HUDEP-2 (cell line): Measurements from ENCODE around the gene TMPRSS6.

Source experiments
- DNase-seq, 76 experiments: peaks; one replicate each; lab custom pipeline; 2025; ENCODE audit not compliant: unreplicated experiment in 76 of 76; lab: John Stamatoyannopoulos, UW

Gene TMPRSS6

DNA sequence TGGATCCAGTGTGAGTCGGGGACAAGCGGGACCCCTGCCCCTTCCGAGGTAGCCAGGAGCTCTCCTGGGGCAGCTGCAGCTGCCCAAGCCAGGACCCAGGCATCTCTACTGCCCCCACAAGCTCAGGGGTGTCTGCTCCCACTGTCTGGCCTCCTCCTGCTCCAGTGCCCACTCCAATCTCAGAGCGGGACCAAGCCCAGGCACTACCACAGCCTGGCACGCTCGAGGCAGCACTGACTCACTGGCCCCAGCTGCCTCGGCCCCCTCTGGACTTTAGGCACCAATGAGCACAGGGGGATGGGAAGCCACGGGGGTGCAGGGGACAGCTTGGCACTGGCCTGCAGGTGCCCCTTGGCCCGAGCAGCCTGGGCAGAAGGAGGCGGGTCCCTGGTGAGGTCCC lies 32.0 kb upstream of the TMPRSS6 start:
- DNase-seq, result no peak

DNA sequence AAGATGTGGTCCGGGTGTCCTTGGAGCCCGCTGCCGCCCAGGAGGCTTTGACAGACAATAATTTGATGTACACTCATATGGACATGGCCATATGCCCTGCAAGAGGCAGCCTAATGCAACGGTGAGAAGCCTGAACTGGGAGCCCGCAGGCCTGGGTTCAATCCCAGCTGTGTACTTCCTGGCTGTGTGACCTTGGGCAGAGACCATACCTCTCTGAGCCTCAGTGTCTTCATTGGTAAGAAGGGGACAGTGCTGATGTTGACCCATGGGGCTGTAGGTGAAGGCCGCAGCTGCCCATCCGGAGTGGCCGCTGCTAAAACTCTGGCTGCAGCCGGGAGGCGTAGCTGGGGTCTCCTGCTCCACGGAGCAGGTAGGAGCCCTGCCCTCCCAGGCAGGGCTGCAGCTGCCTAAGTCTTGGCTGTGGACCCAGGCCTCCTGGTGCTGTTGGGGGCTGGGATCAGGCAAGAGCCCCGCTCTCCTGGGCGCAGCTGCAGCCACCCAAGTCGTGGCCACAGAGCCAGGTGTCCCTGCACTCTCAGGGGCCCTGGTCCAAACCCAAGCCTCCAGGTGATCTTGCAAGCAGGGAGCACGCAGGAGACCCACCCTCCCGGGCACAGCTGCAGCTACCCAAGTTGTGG lies 31.3 kb upstream of the TMPRSS6 start:
- no peak for DNase-seq

DNA sequence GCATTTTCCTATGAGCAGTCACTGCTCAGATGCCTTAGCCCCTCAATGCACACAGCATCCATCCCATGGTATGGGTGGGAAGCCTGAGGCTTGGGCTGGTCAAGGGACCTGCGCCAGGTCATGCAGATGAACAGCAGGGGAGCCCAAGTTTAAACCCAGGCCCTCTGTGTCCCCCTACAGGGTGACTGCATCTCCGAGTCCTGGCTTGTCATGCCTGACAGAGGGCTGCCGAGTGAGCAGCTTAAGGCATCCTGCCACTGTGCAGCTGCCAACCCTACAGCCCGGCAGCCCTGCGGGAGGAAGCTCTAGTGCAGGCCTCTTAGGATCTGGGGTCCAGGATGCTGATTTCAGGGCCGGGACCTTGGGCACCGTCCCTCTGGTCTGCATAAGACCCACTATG lies 30.2 kb upstream of the TMPRSS6 start:
- DNase-seq, result no peak

DNA sequence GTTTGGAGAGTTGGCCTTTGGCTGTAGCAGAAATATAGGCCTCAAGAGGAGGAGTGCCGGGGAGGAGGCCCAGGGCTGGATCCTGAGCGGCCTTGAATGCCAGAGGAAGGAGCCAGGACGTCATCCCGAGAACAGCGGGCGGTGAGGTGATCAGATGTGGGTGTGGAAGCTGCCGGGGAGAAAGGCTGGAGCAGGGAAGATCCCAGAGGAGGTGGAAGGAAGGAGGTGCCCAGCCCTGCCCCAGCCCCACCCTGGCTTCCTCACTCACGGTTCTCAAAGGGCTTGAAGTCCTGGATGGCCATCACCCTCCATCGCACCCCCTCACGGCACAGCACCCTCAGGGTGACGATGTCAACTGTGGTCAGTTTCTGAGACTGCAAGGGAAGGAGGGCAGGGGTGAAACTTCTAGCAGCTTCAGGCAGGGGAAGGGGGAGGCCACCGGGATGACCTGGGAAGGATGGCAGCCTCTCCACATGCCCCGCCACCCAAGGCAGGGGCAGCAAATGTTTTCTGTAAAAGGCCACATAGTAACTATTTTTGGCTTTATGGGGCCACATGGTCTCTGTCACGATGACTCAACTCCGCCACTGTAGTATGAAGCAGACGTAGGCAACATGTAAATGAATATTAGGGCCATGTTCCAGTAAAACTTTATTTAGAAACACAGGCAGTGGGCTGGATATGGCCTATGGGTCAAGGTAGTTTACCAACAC lies 29.5 kb upstream of the TMPRSS6 start:
- no peak for DNase-seq

DNA sequence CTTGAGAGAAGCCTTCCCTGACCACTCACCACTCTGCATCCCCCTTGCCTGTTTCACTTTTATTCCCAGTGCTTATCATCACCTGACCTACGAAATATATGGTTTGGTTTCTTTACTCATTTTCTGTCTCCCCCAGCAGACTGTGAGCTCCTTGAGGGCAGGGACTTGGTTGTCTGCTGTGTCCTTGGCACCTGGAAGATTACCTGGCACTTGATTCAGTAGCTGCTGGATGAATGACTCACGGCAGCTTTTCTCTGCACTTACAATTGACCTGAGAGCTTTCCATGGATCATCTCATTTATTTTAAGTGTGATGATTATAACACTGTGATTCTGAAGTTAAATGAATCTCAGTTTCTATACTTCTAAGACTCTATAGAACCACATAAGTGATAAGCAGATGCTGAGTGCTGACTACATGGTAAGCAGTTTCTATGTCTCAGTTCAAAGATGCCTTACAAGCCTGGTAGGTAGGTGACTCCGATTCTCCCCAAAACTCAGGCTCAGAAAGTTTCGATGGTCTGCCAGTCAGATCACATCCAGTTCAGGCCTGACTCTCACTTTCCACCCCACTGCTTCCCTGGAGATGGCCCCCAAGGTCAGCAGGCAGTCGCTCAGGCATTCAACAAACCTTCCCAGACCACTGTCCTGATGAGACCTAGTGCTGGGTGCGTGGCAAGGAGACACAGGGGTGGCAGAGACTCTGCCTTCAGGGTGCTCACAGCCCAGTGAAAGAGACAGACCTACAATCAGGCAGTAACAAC lies 28.6 kb upstream of the TMPRSS6 start:
- no peak for DNase-seq

DNA sequence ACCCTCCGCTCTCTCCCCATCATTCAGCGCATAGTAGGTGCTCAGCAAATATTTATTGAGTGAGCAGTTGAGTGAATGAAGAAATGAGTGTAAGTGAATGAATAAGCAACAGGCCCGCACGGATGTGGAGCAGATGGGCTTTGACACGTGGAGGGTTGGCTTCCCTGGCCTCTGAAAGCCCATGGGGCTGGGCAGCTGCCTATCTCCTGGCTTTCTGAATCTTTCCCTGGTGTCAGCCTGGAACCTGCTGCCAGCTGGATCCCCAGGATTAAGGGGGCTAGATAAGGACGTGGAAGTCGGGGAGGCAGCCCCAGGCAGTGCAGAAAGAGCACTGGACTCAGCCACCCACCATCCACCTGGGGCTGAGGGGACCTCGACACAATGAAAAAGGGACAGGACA lies 27.6 kb upstream of the TMPRSS6 start:
- DNase-seq, result no peak

DNA sequence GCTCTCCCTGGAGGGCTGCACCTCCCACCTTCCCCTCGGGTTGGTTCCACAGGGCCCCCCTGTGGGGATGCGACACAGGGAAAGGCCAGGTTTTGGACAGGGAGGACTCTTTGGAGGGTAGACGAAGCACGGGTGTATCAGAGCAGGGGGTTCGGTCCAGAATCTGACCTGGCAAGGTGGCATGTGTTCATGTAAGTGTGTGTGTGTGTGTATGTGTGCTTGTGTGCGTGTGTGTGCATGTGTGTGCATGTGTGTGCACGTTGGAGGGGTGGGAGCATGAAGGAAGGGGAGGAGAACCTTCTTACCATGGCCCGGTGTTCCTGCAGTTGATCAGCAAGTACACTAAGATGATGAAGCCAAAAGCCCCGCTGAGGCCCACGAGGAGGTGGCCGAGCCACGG lies 25.5 kb upstream of the TMPRSS6 start:
- DNase-seq, result no peak

DNA sequence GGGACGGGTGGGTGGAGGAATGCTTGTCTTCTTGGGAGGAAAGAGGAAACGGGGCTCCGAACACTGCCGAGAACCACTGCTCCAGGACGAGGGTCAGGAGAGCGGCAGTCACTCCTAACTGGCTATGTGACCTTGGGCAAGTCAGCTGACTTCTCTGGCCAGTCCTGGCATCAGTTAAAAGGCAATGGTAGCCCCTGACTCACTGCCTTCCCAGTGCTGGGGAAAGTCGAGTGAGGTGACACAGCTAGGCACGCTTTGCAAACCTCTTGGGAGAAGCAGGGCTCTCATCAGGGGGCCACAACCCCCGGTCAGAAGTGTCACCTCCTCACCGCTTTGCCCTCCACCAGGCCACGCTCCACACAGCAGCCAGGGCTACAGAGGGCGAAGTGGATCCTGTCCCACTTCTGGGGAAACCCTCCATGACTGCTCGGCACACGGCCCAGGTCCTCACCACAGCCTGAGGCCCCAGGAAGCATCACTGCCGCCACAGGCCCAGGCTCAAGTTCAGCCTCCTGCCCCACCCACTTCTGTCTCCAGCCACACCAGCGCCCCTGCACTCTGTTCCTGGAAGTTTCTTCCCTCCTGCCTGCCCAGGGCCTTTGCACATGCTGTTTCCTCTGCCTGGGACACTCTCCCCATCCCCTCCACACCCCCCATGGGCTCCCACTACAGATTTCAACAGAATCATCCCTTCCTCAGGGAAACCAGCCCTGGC lies 23.9 kb upstream of the TMPRSS6 start:
- peak in 1 of 76 experiments; percentile 12 for DNase-seq

DNA sequence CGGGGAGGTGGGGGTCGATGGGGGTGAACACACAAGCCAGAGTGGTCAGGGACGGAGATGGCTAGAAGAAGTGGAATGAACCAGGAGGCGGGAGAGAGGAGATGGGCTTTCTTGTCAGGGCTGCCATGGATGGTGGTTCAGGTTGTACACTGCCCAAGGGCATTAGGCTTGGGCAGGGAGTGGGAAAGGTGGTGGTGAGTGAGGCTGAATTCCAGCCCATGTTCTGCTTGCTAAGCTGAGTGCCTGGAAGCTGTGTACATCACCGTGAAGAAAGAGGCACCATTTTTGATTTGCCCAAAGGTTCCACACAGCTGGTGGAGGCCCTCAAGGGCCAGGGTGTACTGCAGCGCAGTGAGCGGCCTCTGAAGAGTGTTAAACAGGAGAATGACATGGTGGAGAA lies 23.3 kb upstream of the TMPRSS6 start:
- DNase-seq, result no peak

DNA sequence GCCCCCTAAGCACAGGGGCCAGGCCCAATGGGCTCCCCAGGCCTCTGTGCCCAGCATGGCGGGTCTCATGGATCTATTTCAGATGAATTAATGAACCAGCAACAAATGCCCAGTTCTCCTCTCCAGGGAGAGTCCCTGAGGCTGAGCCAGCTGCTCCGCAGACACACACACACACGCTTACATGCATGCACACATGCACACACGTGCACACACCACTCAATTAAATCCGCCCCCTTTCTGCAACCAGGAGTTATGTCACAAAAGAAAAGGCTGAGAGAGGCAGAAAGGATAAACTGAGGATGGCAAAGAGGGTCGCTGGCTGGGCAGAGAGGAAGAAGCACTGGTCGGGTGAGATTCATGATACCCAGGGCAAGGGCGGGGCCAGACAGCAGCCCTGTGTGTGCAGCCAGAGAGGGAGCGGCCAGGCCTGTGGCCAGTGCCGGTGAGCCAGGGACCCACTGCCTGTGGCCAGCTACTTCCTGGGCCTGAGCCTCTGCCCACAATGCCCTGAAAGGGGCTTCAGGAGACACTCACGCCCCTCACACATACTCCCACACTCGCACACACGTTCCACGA lies 20.4 kb upstream of the TMPRSS6 start:
- no peak for DNase-seq

DNA sequence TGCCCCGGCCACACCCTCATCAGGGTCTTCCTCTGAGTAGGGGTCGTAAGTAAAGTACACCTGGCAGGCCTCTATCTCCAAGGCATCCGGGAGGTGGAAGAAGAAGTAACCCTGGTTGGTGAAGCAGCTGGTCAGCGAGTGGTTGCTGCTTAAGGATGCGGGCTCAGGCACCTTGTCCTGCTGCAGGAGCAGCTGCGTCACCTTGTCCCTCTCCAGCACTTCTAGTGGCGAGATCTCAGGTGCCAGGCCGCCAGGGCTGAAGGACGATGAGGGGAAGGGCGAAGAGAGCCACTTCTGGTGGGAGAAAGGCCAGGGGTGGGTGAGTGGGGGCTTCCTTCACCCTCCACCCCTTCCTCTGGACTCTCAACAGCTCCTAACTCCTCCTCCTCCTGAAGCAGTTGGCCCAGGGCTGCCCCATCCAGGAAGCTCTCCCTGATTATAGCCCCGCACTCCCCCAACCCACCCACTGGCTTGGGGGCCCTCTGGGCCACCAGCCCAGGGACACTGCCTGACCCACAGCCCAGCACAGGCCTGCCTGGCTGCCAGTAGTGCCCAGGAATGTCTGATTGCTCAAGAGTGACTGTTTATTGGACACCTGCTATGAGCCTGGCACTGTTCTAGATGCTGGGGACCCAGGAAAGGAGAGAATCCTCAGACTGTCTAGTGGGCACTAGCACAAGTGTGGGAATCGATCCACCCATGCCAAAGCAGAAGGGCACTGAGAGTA lies 19.2 kb upstream of the TMPRSS6 start:
- DNase-seq, result no peak

DNA sequence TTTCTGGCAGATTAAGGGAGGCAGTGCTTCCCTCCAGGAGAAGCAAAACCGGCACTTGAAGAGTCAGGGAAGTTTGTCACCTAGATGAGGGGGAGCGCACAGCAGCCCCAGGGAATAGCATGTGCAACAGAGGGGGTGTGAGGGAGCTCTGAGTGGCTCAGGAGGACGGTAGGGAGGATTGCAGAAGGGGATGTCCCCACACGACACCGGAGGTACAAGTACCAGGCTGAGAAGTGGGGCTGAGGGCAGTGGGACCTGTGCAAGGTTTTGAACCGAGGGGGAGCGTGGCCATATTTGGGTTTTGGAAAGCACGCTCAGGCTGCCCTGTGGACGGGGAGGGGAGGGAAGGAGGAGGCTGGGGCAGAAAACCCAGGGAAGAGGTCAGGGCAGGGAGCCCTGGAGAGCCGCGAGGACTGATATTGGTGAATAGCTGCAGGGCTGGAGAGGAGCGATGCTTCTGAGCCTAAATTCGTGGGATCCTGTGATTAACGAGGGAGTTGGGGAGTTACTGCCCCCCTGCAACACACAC lies 17.9 kb upstream of the TMPRSS6 start:
- no peak for DNase-seq

DNA sequence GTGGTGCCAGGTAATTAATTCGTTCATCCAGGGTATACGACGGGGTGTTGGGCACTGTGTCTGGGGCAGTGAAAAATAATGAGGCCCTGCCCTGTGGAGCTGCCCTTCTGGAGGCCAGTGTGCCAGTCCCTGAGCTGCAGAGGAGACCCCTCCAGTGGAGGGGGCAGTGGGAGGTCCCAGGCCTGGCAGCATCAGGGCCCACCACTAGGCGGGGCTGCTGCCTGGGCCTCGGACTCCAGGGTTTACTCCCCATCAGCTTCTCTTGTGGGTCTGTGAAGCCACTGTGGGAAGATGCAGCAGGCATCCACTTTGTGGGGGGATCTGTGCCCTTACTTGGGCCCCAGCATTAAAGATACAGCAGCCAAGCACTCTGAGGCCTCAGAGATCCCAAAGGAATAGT lies 17.4 kb upstream of the TMPRSS6 start:
- DNase-seq, result peak in 8 of 76 experiments; percentile 5 to 20 (median 14)

DNA sequence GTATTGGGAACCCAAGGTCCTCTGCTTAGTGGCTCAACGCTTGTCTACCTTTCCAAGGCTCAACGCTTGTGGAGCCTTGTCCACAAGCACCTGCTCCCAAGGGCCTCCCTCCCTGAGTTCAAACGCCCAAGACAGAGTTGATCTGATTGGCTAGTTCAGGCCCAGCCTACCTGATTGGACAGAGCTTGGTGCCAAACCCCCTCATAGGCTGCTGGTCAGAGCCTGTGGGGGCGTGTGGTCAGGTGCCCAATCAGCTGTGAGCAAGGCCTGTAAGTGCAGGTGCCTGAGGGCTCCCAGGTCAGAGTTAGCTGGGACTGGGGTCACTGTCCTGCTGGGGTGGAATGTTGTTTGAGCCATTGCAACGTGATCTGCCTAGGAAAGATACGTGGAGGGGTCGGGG lies 16.9 kb upstream of the TMPRSS6 start:
- peak in 1 of 76 experiments; percentile 2 for DNase-seq

DNA sequence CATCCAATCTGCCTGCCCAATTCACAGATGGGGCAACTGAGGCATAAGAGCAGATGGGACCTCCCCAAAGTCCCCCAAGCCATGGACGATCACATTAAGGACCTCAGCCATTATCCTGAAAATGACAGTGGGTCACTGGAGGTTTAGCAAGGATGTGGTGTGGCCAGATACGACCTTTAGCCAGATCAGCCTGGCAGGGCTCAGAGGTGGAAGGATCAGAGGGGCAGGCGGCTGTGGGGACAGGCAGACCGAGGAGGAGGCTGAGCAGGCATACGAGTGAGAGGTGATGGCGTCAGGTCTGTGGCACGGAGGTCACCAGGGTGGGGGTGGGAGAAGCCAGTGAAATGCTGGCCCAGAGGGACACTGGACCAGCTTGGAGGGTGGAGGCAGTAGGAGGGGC lies 14.1 kb upstream of the TMPRSS6 start:
- no peak for DNase-seq

DNA sequence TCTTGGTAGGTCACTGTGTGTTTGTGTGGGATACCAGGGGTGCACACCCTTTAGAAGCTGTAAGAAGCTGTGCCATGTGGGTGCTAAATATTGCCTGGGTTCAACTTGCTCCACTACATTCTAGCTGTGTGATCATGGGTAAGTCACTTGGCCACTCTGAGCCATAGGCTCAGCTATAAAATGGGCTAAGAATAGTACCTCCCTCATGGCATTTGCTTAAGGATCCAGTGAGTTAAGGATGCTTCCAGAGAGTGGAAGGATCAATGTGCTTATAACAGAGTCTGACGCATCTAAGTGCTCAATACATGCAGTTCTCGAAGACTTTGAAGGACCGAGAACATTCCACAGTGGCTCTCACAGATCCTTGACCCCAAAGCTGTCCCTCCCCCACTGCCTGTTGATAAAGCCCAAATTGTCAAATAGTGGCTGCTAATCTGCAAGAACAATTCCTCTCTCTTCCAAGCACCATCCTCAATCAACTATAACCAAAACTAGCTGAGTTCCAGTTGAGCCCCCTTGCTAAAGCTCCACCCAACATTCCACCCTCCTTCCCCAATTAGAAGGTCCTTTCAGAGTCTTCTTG lies 13.2 kb upstream of the TMPRSS6 start:
- no peak for DNase-seq

DNA sequence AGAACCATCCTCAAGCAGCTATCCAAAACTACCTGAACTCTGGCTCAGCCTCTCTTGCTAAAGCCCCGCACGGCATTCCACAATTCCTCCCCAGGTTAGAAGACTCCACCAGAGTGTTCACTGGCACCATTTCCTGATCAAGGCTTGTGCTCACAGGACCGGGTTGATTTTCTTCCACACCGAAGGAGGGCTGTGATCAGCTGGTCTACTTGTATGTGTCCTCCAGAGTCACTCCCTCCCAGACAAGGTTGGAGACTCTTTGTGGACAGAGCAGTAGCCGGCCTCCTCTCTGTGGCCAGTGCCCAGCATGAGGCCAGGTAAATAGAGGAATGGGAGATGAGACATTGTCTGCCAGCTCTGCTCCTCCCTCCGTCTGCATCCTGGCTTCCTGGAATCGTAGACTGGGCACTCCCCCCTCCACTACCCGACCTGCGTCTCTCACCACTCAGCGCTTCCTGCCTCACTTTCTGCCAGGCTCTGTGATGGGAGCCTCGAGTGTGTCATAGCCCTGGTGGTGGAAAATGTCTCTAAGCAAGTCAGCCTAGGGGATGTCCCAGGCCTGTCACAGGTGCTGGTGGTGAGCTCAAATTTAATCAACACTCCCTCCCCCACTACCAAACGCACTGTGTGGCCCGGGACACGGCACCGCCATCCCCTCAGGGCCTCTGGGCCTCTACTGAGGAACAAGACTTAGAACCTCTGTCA lies 12.5 kb upstream of the TMPRSS6 start:
- peak in 2 of 76 experiments; percentile 7 to 37 for DNase-seq

DNA sequence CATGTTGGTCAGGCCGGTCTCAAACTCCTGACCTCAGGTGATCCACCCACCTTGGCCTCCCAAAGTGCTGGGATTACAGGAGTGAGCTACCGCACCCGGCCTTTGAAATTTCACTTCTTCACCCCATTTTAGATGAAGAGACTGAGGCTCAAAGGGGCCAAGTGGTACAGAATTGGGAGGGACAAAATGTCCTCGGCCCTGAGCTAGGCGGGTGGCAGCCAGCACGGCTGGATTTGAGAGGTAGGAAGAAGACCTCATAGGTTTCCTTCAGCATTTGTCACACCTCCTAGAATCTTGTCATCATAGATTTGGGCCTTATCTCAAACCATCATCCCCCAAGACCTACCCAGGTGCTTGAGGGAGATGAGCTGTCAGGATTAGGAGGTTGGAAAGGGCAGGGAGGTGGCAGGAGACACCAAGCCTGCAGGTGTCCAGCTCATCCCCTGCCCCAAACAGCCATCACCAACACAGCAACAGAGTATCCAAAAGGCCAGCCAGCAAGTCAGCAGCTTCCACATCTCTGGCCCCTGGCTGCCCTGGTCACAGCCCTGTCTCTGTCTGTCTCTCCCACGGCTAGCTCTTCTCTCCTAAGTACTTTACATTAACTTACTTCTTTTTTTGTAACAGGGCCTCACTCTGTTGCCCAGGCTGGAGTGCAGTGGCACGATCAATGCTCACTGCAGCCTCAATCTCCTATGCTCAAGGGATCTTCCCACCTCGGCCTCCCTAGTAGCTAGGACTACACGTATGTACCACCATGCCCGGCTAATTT lies 11.2 kb upstream of the TMPRSS6 start:
- DNase-seq, result no peak
